T1000 (cell line): Measurements from ENCODE around the gene LTBR.

Experiments used
- DNase-seq: peaks from one replicate; lab custom pipeline; 2025; ENCODE audit warnings: mixed read lengths; lab: John Stamatoyannopoulos, UW

Gene LTBR

DNA sequence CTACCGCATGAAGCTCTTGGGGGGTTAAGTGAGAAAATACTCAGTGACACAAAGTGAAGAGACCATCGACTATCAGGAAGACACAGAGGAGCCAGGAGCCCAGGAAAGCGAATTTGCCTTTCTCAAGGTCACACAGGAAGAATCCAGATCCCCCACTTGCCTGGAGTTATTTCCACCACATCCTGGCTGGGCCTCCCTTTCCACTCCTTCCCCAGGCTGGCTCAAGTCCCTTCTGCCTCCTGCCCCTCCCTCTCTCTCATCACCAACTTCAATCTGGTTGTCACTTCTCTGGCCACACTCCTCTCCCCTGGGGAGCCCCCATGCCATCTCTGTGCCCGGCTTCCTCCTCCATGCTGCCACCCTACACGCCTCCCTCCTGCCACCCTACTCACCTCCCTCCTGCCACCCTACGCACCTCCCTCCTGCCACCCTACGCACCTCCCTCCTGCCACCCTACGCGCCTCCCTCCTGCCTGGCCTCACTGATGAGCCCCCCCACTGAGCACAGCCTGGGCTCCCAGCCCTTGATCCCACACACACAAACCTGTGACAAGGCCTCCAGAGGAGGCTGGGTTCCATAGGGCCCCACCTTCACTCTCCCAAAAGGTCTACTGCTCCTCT is 14.9 kb upstream of the LTBR start:
- no peak for DNase-seq

DNA sequence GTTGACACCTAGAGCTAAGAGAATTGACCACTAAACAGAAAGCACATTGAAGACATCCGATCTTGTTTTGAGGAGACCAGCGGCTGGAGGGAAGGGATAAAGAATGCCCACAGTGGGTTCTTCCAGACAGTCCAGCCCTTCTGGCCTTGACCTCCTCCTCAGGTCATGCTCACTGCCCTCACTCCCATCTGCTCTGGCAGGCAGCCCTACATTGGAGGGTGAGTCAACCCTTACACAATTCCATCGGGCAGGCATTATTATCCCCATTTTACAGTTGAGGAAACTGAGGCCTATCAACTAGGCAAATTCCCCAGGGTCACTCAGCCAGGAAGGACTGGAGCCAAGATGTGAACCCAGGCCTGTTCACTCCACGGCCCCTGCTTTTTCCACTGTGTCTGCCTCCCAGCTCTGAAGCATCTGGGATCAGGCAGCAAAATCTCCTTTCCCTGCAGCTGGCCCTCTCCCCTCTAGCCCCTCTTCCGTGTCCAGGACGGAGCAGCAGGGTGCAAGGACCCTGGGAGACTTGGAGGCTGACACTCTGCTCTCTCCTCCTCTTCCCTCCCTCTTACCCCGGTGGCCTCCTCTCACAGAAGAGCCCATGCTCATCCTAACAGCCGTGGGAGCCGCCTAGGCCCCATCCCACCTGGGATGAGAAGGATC is 13.9 kb upstream of the LTBR start:
- no peak for DNase-seq

DNA sequence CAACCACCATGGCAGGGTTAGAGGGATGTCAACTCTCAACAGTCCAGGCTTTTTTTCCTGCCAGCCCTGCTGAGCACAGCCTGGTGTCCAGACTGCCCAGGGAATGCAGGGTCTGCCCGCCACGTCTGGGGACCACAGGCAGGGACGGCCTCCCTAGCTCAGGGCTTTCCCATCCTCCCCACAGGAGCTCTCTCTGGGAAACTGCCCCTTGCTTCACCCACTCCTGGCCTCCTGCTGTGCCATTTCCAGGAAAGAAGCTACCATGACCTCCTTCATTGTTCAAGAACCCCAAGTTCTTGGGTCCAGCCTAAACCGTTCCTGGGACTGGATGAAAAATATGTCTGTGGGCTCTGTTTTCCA is 13.4 kb upstream of the LTBR start:
- no peak for DNase-seq

DNA sequence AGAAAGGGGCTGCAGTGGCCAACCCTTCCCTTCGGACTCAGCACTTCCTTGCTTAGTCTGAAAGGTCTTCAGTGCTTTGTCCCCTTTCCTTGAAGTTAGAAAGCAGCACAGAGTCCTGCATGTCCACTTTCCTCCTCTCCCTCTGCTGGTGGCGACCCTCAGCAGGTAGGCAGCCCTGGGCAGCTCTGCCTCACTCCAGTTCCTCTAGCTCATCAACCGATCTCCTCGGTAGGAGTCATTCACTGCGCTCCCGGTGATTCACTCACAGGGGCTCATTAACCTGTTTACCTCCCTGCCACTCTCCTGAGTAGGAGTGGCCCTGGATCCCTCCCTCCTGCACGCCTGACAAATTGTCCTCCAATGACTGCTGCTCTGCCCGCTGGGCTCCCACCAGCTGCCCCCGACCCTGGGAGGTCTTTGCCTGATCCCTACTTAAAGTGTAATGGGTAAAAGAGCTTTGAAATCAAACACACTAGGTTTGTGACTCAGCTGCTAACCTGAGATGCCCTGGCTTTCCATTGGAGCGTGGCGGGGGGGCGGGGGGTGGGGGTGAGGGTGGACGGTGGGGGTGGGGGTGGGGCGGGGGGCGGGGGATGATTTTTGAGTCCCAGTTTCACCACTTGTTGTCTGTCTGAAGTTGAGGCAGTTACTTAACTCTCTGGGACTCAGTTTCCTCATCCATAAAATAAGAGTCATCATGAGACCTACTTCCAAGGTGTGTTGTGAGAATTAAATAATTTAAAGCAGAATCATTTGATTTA is 12.8 kb upstream of the LTBR start:
- peak; percentile 90 for DNase-seq

DNA sequence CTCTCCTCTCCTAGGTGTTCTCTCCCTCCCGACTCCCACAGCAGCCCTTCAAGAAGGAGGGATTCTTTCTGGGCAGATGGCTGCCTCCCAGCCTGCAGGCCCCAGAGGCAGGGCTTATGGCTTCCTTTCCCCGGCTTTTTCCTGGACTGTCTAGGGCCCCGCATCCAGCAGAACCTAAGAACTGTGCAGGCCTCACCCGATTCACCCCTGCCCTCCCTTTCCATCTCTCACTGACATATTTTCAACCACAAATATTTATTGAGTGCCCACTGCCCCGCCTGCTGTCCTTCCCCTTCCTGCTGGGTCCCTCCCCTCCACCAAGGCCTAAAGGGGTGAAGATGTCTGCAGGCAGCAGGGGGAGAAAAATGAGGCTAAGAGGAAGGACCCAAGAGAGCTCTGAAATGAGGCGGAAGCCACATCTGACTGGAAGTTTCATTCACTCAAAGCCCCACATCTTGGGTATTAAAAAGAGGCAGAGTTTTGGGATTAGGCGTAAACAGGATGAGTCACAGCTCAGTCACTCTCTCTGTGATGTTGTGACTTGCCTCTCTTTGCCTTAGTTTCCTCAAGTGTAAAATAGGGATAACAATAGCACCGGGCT is 11.5 kb upstream of the LTBR start:
- peak; percentile 74 for DNase-seq

DNA sequence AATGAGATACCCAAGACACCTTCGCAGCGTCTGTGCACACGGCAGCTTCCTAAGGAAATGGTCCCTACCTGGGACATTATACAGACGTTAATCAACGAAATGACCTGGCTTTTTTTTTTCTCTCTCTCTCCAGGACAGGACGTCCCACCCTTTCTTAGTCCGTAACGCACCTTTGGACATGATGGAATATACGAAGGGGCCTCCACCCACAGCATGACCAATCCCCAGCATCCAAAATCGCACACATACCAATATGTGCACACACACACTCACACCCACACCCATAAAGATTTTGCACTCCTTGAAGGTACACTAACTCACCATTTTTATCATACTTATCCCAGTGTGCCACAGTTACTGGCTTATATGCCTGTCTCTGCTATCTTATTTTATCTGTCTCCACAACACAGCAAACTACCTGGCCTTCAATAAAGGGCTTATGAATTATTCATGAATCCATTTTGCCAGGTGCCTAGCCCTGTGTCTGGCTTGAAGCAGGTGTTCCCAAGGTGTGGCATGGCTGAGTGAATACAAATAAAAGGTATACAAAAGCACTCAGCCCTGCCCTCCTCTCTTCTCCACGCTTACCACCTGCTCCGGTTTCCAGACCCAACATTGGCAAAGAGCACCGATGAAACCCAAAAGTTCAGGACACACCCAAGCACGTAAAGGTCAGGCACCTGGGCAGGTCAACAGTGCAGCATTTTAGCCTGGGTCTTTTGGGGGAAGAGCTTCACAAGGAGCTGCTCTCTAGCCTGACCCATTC is 10.8 kb upstream of the LTBR start:
- DNase-seq: no peak

DNA sequence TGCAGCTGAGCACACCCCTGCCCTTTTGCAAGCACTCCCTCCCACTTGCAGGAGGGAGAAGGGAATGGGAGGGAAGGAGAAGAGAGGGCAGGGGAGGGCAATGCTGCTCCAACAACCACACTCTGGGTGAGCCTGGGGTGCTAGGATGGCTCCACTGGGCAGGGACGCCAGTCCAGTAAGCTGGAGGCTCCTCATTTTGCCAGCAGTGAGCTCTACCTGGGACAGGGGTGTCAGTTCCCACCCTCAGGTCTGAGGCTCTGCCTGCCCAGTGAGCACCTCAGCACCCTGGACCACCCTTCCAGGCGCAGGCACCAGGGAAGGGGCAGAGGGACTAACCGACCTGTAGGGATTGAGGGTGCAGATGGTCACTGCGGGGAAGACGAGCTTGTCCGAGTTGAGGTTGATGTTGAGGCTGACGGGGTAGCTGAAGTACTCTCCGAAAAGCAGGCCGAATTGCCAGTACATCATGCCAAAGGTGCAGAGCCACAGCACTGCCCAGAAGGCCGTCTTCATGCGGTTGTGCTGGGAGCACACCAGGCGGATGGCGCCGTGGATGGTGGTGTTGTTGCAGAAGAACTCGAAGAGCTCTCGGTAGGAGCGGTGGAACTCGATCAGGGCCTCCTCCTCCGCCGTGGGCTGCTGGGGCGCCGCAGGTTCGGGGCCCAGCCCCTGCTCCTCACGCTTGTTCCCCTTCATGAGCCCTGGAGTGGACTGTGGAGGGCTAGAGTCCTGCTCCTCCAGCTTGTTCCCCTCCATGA is 9.8 kb upstream of the LTBR start:
- no peak for DNase-seq

DNA sequence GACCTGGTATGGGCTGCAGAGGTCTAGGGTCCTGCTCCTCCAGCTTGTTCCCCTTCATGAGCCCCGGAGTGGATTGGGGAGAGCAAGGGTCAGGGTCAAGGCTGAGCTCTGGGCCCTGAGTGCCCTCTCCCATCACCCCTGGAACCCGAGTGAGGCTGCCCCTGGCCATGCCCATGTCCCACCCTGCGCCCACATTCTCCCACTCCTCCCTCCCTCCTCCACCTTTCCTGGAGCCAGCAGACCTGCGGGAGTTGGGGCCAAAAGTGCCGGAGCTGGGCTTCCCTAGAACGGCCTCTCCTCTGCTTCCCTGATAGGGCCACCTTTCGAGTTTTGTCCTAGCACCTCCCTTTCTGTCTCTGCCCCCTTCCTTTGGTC is 9.2 kb upstream of the LTBR start:
- no peak for DNase-seq

DNA sequence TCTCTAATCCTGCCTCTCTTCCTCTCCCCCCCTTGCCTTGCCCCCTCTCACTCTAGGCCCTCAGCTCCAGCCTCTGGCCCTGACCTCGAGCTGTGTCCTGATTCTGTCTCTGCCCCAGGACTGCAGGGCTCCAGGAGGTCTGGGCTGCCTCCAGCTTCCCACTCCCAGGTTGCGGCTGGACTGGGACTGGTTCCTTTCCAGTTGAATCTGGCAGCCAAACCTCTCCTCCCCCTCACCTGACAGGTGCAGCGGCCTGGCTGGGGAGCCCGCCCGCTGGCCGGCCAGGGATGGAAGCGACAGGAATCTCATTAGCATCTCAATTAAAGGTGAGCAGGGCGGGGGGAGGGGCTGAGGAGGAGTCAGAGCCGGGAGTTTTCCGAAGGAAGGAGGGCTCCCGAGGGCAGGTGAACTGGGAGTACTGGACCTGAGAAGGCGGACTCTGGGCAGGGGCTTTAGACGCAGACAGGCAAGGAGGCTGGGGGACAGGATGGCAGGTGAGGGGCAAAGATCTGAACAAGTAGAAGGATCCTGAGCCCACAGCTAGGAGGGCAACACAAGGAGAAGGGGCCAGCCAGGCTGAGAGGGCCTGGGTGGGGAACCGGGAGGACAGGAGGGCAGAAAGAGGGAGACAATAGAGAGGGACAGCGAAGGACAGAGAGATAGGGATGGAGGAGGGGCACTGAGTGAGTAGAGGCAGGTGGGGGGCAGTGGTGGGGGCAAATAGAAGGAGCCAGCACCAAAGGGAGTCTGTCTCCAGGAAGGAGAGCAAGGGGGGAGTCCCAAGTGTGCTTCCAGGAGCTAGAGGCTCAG is 8.5 kb upstream of the LTBR start, which contains the start of gene SCNN1A:
SCNN1A (minus strand) TSS at position 295 of the 810 bp plus-strand sequence. CDS start 780 bp downstream, outside the sequence.
- DNase-seq: no peak

DNA sequence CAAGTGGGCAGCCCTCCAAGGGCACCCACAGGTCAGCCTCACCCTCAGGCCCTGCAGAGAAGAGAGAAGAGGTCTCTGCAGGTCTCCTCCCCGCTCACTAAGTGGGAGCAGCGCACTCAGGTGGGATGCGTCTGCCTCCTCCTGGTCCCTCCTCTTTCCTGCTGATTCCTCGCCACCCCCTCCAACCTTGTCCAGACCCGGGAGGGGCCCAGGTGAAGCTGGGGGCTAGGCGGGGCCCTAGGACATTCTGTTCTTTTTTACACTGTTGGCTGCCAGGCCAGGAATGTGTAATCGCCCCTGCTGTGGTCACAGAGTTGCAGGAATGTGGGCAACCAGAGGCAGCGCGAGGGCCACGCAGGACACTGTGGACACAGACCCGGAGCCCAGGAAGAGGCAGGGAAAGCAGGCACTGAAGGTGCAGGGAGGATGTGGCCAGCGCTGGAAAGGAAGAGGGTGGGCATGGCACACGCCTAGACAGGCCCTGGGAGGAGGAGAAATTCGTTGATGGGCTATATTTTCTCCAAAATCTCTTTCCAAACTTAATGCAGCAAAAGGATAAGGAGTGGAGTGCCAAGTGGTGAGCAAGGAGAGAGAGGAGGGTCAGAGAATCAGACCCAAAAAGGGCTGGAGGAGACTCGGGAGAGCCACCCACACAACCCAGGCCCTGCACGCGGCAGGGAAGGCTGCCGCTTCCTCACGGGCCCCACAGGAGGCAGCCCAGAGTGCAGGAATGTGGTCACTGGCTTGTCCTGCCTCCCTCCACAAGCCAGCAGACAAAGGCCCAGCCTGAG is 7.7 kb upstream of the LTBR start:
- DNase-seq: no peak

DNA sequence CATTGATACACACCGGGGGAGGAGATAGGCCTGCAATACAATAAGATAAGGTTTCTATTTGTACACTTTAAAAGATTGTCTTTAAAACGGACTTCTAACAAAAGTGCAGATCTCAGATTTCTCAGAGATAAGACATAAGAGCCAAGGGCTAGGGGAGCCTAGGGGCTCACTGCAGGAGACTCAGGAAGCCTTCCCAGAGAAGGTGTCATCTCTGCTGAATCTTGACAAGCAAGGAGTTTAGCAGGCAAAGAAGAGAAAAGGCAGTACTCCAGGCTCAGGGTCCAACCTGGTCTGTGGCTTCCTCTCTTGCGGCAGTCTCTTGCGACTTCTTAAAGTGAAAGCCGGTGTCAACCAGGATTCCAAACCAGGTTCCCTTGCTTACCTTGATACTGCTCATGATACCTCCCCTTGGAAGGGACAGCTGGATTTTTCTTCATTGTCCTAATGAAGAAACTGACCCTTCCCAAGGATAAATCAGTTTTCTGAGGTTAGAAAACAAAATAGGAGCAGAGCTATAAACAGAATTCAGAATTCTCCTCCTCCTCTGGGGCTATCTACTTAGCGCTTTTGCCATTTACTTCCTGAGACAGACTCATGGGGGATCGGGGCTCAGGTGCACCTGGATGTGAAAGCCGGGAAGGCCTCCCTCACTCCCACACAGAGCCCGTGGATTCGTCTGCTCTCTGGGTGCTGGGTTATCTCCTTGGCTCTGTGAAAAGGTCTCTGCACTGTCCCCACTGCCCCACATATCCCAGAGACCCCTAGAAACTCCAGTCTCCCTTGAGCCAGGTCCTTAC is 6.9 kb upstream of the LTBR start:
- DNase-seq: no peak

DNA sequence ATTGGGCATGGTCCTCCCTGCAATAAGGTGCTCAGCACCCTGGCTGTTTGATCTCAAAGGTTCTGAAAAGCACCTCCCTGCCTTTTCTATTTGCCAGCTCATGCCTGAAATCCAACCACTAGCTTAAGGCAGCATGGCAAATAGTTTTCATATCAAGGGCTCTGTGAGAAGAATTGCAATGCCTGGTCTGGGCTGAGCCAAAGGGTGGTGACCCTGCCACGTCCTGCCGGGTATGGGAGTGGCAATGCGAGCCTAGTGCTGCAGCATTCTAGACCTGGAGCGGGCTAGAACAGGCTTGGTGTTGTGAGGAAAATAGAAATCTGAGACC is 6.3 kb upstream of the LTBR start:
- DNase-seq: no peak

DNA sequence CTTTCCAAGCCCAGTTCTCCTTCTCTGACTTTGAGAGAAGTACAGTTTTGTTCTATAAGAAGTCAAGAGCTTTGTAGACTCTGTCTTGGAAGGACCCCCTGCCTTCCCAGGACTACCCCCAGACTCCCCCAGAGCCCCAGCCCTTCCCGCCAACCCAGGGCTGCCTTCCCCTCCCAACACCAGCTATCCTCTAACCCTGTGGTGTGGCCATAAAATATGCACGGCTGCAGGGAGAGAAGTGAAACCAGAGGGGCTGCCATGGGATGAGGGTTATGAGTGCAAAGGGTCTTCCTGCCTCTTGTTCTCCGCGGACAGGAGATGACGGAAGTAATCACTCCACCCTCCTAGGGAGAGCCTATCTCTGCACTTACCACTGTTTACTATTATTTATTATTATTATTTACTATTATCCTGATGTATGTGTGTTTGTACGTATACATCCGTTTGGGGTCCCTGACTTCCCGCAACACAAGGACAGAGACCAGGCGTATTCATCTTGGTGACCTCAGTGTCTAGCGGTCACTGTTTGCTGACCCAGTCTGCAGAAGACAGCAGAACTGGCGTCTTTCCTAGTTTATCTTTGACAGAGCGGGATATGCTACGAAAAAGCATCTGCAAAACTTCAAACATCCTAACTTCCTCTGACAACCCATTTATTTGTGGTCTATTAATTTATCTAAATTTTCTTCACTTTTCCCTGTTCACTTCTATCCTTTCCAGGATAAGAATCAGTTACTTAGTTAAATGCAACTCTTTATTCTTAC is 5.1 kb upstream of the LTBR start:
- no peak for DNase-seq

DNA sequence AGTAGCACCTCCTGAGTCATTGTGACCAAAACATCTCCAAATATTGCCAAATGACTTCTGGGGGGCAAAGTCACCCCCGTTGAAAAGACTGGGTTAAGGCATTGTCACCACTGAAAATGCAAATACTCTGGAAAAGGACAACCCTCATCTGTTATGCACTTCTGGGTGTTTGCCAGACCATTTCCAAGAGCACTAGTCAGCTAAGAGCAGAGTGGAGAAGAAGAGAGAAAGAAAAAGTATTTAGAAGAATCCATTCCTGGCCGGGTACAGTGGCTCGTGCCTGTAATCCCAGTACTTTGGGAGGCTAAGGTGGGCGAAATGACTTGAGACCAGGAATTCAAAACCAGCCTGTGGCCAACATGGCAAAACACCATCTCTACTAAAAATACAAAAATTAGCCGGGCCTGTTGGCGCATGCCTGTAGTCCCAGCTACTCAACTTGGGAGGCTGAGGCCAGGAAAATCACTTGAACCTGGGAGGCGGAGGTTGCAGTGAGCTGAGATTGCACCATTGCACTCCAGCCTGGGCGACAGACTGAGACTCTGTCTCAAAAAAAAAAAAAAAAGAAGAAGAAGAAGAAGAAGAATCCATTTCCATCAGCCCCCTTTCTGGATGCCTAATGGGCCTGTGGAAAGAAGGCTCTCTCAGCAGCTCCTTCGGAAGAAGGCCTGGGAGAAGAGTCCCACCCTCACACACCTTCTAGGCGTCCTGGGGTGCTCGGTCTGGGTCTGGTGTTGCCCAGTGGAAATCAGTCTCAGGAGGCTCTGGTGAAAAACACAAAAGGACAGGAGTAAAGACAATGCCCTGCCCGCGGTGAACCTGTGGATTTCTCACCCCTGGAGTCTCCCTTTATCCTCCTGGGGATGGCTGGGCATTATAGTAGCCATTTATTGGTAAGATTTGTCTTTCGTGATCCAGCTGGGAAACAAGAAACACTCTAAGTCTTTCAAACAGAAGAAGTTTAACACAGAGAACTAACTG is 3.5 kb upstream of the LTBR start:
- no peak for DNase-seq

DNA sequence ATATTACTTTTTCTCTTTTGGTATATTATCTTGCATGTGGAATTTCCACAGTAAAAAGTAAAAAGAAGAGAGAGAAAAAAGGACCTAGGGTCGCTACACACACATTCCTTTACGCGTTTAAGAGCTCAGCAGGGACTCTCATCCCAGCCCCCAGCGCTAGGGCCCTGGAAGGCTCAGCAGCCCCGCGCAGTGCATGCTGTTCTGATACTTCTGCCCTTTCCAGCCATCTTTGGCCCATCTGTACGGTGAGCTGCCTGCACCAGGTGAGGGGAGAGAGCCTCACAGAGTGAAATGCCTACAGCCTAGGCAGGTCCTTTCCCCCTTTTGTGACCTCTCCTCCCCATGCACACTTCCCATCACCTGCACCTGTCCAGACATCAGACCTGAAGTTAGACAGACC is 1.6 kb upstream of the LTBR start:
- DNase-seq: no peak

DNA sequence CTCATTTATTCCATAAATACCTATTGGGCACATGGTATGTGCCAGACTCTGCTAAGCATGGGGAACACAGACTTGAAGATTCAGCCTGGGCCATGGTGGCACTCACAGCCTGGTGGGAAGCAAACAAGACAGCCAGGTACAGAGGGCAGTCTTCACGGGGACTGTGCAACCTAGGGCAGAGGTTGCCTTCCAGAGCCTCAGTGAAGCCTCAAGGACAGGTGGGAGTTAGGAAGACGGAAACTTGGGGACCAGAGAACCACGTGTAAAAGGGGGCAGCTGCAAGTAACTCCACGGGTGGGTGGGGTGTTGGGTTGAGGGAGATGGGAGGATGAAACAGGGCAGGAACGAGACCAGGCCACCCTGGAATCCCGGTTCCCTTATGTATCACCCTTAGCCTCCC is 980 bp upstream of the LTBR start:
- DNase-seq: no peak
